Nephron (organoid): ENCODE data around the gene ARHGEF6.

Source experiments
- H3K27ac Mint-ChIP-seq, 3 experiments: 2 replicates each; pipeline ENCODE4 v1.8.0; 2020; ENCODE audit warnings: mixed read lengths in 3 of 3, mild to moderate bottlenecking in 2 of 3, moderate library complexity in 1 of 3
- H3K27me3 Mint-ChIP-seq: 2 replicates; pipeline ENCODE4 v1.8.0; 2021; ENCODE audit warnings: low read depth, mild to moderate bottlenecking, moderate library complexity, mixed read lengths
- H3K36me3 Mint-ChIP-seq: 2 replicates; pipeline ENCODE4 v1.8.0; 2020; ENCODE audit warnings: low read depth, mixed read lengths
- H3K4me1 Mint-ChIP-seq: 2 replicates; pipeline ENCODE4 v1.8.0; 2020; ENCODE audit warnings: mixed read lengths
- H3K4me3 Mint-ChIP-seq, 3 experiments: 2 replicates each; pipeline ENCODE4 v1.8.0; 2020; ENCODE audit warnings: mild to moderate bottlenecking in 3 of 3, mixed read lengths in 3 of 3, moderate library complexity in 2 of 3
- H3K9me3 Mint-ChIP-seq: 2 replicates; pipeline ENCODE4 v1.8.0; 2020; ENCODE audit warnings: mixed read lengths
- TF ChIP-seq, protein P1 (sequence below), 3 experiments: fragments of 200-600 bp; sonication (generic); IDR thresholded peaks; one replicate each; pipeline ENCODE4 v1.5.0; 2021; ENCODE audit warnings: antibody characterized with exemption in 3 of 3; ENCODE audit not compliant: unreplicated experiment in 3 of 3

The ARHGEF6 gene

DNA sequence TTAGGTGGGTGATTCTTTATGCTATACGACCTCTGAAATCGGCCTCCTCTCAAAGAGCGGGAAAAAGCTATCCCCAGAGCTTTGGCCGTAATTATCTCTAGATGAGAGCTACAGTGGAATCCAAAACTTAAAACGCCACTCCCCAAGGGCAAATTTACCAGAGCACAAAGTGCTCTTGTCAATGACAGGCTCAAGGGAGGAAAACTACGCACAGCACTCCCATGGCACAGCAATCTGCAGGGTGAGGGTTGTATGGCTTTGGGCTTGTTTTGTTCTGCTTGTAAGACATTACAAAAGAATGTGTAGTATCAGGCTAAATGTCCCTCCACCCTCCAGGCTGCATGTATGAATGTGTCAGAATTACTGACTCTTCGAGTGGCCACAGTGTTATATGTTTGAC is 44.0 kb downstream of the ARHGEF6 start:
- H3K27ac Mint-ChIP-seq = no peak overlapping the region
- no peaks in the 10 kb centered on the region for H3K27me3 Mint-ChIP-seq
- no peaks in the 10 kb centered on the region for H3K9me3 Mint-ChIP-seq
- H3K36me3 Mint-ChIP-seq = no peaks in the 10 kb centered on the region
- H3K4me1 Mint-ChIP-seq = no peaks in the 10 kb centered on the region
- H3K4me3 Mint-ChIP-seq = no peak overlapping the region
- TF ChIP-seq, protein P1, sequence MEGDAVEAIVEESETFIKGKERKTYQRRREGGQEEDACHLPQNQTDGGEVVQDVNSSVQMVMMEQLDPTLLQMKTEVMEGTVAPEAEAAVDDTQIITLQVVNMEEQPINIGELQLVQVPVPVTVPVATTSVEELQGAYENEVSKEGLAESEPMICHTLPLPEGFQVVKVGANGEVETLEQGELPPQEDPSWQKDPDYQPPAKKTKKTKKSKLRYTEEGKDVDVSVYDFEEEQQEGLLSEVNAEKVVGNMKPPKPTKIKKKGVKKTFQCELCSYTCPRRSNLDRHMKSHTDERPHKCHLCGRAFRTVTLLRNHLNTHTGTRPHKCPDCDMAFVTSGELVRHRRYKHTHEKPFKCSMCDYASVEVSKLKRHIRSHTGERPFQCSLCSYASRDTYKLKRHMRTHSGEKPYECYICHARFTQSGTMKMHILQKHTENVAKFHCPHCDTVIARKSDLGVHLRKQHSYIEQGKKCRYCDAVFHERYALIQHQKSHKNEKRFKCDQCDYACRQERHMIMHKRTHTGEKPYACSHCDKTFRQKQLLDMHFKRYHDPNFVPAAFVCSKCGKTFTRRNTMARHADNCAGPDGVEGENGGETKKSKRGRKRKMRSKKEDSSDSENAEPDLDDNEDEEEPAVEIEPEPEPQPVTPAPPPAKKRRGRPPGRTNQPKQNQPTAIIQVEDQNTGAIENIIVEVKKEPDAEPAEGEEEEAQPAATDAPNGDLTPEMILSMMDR (IDR thresholded peaks at IDR 0.05; ENCODE audit: unreplicated experiment in 3 of 3) = no peak

GRCh38 chrX:136735601-136736000 is 45.1 kb downstream of the ARHGEF6 start:
- no peaks in the 10 kb centered on the region for H3K27me3 Mint-ChIP-seq
- TF ChIP-seq, protein P1 (IDR thresholded peaks at IDR 0.05; ENCODE audit: unreplicated experiment in 3 of 3) = no peak
- H3K27ac Mint-ChIP-seq = no peak overlapping the region
- no peaks in the 10 kb centered on the region for H3K36me3 Mint-ChIP-seq
- H3K9me3 Mint-ChIP-seq = no peaks in the 10 kb centered on the region
- H3K4me1 Mint-ChIP-seq = no peaks in the 10 kb centered on the region
- no peak overlapping the region for H3K4me3 Mint-ChIP-seq

DNA sequence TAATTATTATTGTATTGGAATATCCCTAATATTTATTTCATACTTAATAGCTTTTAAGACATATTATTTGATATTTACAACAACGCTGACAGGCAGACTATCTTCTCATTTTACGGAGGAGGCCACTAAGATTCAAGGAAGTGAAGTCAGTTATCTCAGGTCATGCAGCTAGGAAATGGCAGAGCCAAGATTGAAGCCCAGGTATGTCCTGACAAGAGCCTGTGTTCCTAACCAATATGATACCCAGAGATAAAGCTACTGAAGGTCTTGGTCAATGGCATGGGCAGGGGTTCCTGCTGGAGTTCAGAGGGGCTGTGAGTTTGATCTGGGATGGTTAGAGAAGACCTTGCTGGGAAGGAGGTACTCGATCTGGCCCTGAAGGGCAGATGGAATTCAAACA is 47.1 kb downstream of the ARHGEF6 start:
- Mint-ChIP-seq H3K4me1 (no peaks in the 10 kb centered on the region), H3K36me3 (no peaks in the 10 kb centered on the region), H3K27me3 (no peaks in the 10 kb centered on the region), H3K4me3 (no peak overlapping the region), H3K27ac (no peak overlapping the region), H3K9me3 (no peaks in the 10 kb centered on the region)
- TF ChIP-seq, protein P1 (IDR thresholded peaks at IDR 0.05; ENCODE audit: unreplicated experiment in 3 of 3) = no peak

DNA sequence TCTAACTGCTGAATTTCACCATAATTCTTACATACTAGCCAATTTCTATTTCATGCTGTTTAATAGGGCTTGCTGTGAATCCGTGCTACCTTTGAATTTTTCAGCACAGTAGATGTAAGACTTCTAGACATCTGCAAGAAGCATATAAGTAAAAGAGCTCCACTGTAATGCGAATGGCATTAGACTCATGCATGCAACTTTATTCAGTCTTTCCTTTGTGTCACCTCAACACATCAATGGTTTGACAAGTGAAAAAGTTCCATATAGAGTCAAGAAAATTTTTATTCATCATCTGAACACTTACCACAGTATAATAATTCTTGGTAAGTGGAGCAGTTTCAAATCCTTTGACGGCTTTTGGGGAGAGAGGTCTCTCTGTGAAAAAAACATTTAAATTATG is 48.9 kb downstream of the ARHGEF6 start:
- H3K9me3 Mint-ChIP-seq = no peaks in the 10 kb centered on the region
- TF ChIP-seq, protein P1 (IDR thresholded peaks at IDR 0.05; ENCODE audit: unreplicated experiment in 3 of 3) = no peak
- no peaks in the 10 kb centered on the region for H3K36me3 Mint-ChIP-seq
- no peaks in the 10 kb centered on the region for H3K27me3 Mint-ChIP-seq
- H3K4me3 Mint-ChIP-seq = no peak overlapping the region
- H3K27ac Mint-ChIP-seq = no peak overlapping the region
- H3K4me1 Mint-ChIP-seq = no peaks in the 10 kb centered on the region

DNA sequence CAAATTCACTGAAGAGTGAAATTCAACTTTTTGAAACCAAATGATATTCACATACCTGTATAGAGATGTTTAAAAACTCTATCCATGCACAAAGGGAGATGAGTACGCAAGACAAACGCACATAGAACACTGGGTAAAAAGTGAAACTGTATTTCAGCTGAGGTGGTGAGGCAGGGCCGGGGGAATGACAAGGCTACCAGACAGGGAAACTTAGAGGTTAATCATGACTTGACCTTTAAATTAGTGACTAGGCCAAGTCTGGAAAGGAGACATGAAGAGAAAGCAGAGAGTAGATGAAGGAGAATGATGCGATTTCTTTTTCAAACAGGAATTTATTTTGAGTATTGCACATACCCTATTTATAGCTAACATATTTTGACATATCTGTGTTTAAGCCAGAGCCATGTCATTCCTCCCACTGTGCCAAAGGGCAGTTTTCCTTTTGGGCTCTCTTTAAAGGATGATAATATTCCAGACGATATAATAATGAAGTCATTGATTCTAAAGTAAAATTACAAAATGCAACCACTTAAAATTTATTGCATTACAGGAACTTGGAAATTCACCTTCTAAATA is 49.4 kb downstream of the ARHGEF6 start:
- Mint-ChIP-seq H3K4me1 (no peaks in the 10 kb centered on the region), H3K27me3 (no peaks in the 10 kb centered on the region), H3K4me3 (no peak overlapping the region), H3K9me3 (no peaks in the 10 kb centered on the region), H3K27ac (no peak overlapping the region), H3K36me3 (no peaks in the 10 kb centered on the region)
- TF ChIP-seq, protein P1 (IDR thresholded peaks at IDR 0.05; ENCODE audit: unreplicated experiment in 3 of 3) = no peak

DNA sequence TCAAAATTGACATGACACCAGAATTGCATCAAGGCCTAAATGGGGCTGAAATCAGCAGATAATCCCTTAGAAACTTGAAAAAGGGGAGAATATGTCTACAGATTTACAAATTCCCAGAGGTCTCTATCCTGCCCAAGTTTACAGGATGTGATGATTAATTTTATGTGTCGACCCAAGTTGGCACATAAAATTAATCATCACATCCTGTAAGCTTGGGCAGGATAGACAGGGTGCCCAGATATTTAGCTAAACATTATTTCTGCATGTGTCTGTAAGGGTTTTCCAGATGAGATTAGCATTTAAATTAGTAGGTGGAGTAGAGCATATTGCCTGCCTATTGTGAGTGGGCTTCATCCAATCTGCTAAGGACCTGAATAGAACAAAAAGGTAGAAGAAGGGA is 52.3 kb downstream of the ARHGEF6 start:
- Mint-ChIP-seq H3K4me3 (no peak overlapping the region), H3K9me3 (peaks cover 2% of the 10 kb centered on the region), H3K27me3 (no peaks in the 10 kb centered on the region), H3K27ac (no peak overlapping the region), H3K36me3 (no peaks in the 10 kb centered on the region), H3K4me1 (no peaks in the 10 kb centered on the region)
- TF ChIP-seq, protein P1 (IDR thresholded peaks at IDR 0.05; ENCODE audit: unreplicated experiment in 3 of 3) = no peak
